IMR-90 (cell line): ENCODE measurements around the gene PPP1R27. TPM values are rescaled to one million over a fixed set of nuclear protein-coding genes. Genes with fewer than 3 reads are reported as not detected.

Source experiments
- ATAC-seq: fragments of 200-7000 bp; cut with Tn5 transposase; 2 replicates; pipeline ENCODE4 v1.9.1; 2020; ENCODE audit warnings: low read depth, mild to moderate bottlenecking, moderate library complexity
- BruUV-seq: library from RNA; stranded (reverse); fragments of 400-500 nt; replicated peaks from 2 replicates; lab custom pipeline; 2021; lab: Mats Ljungman, UMichigan
- CTCF ChIA-PET: fragments of 300-600 bp; formaldehyde crosslinking; extraction: SDS; loops from one replicate; lab custom pipeline; 2021; ENCODE audit warnings: antibody characterized with exemption; lab: Yijun Ruan, JAX
- POLR2A ChIA-PET: fragments of 300-600 bp; sonication (Branson Sonifier 250); formaldehyde crosslinking; loops from one replicate; lab custom pipeline; 2022; ENCODE audit warnings: antibody characterized with exemption; ENCODE audit not compliant: unreplicated experiment; lab: Charles Lee
- DNase-seq: peaks from one replicate; pipeline ENCODE4 v3.0.0; 2013
- H2AFZ ChIP-seq: replicated peaks from 2 replicates; pipeline ENCODE3; 2013; ENCODE audit warnings: low read length, mild to moderate bottlenecking; ENCODE audit not compliant: poor library complexity
- H2AK5ac ChIP-seq: 2 replicates; pipeline ENCODE4 v1.6.1; 2013; ENCODE audit warnings: low read depth, low read length, inconsistent platforms
- H2AK9ac ChIP-seq: replicated peaks from 2 replicates; pipeline ENCODE3; 2013; ENCODE audit warnings: mild to moderate bottlenecking, low read depth, low read length, moderate library complexity; ENCODE audit not compliant: poor library complexity
- H2BK120ac ChIP-seq: 2 replicates; pipeline ENCODE4 v1.6.1; 2013; ENCODE audit warnings: low read depth, low read length, inconsistent platforms
- H2BK15ac ChIP-seq: 3 replicates; pipeline ENCODE4 v1.6.1; 2013; ENCODE audit warnings: low read depth, low read length, inconsistent platforms
- H2BK20ac ChIP-seq: 2 replicates; pipeline ENCODE4 v1.6.1; 2013; ENCODE audit warnings: low read depth, mild to moderate bottlenecking, inconsistent platforms, low read length, moderate library complexity
- H2BK5ac ChIP-seq: 2 replicates; pipeline ENCODE4 v1.6.1; 2013; ENCODE audit warnings: mild to moderate bottlenecking, low read depth, low read length, inconsistent platforms; ENCODE audit not compliant: poor library complexity, severe bottlenecking
- H3K14ac ChIP-seq: replicated peaks from 2 replicates; pipeline ENCODE4 v1.6.1; 2013; ENCODE audit warnings: low read depth, low read length, inconsistent platforms
- H3K18ac ChIP-seq: 2 replicates; pipeline ENCODE4 v1.6.1; 2013; ENCODE audit warnings: low read depth, low read length, control low read depth
- H3K23ac ChIP-seq: 2 replicates; pipeline ENCODE4 v1.6.1; 2013; ENCODE audit warnings: low read depth, low read length, inconsistent platforms
- H3K27ac ChIP-seq: 2 replicates; pipeline ENCODE4 v1.5.1; 2013; ENCODE audit warnings: mild to moderate bottlenecking, control low read depth, low read length; ENCODE audit not compliant: insufficient read depth
- H3K27me3 ChIP-seq: 2 replicates; pipeline ENCODE4 v1.6.1; 2013; ENCODE audit warnings: low read length; ENCODE audit not compliant: control insufficient read depth, insufficient read depth
- H3K36me3 ChIP-seq: 2 replicates; pipeline ENCODE4 v1.6.1; 2013; ENCODE audit warnings: low read length, mixed read lengths; ENCODE audit not compliant: control insufficient read depth, insufficient read depth
- H3K4ac ChIP-seq: 2 replicates; pipeline ENCODE4 v1.6.1; 2013; ENCODE audit warnings: low read depth, low read length, inconsistent platforms
- H3K4me1 ChIP-seq: 2 replicates; pipeline ENCODE4 v1.6.1; 2013; ENCODE audit warnings: low read length, mixed read lengths; ENCODE audit not compliant: control insufficient read depth, insufficient read depth
- H3K4me2 ChIP-seq: 2 replicates; pipeline ENCODE4 v1.6.1; 2013; ENCODE audit warnings: low read depth, mild to moderate bottlenecking, control low read depth, low read length, moderate library complexity
- H3K4me3 ChIP-seq: 2 replicates; pipeline ENCODE4 v1.5.1; 2013; ENCODE audit warnings: low read depth, mild to moderate bottlenecking, control low read depth, low read length, moderate library complexity; ENCODE audit not compliant: insufficient read depth
- H3K56ac ChIP-seq: 2 replicates; pipeline ENCODE4 v1.6.1; 2013; ENCODE audit warnings: low read length, inconsistent platforms; ENCODE audit not compliant: insufficient read depth; ENCODE audit errors: extremely low read depth
- H3K79me1 ChIP-seq, 2 experiments: 2 replicates each; pipeline ENCODE4 v1.6.1; 2013; ENCODE audit warnings: low read length in 2 of 2, inconsistent platforms in 1 of 2, low read depth in 1 of 2
- H3K9ac ChIP-seq: 2 replicates; pipeline ENCODE4 v1.6.1; 2013; ENCODE audit warnings: low read depth, low read length, control low read depth
- H3K9me1 ChIP-seq: 2 replicates; pipeline ENCODE4 v1.6.1; 2013; ENCODE audit warnings: low read length, inconsistent platforms; ENCODE audit not compliant: insufficient read depth
- H3K9me3 ChIP-seq: 2 replicates; pipeline ENCODE4 v1.6.1; 2013; ENCODE audit warnings: low read length; ENCODE audit not compliant: control insufficient read depth, insufficient read depth
- H4K20me1 ChIP-seq: 2 replicates; pipeline ENCODE4 v1.6.1; 2013; ENCODE audit warnings: low read length, inconsistent platforms; ENCODE audit not compliant: insufficient read depth
- H4K5ac ChIP-seq: 2 replicates; pipeline ENCODE4 v1.6.1; 2013; ENCODE audit warnings: mild to moderate bottlenecking, low read depth, low read length, control low read depth
- H4K8ac ChIP-seq, 2 experiments: 2 replicates each; pipeline ENCODE4 v1.6.1; 2013; ENCODE audit warnings: low read depth in 2 of 2, low read length in 2 of 2, control low read depth in 1 of 2, inconsistent platforms in 1 of 2
- H4K91ac ChIP-seq: 2 replicates; pipeline ENCODE4 v1.6.1; 2013; ENCODE audit warnings: low read depth, low read length, inconsistent platforms; ENCODE audit not compliant: insufficient read depth
- BHLHE40 ChIP-seq: fragments of 150-350 bp; IDR thresholded peaks from 2 replicates; pipeline ENCODE4 v1.6.1; 2016; ENCODE audit warnings: mild to moderate bottlenecking, low read depth, low read length
- CEBPB ChIP-seq: IDR thresholded peaks from 2 replicates; pipeline ENCODE4 v1.6.1; 2012; ENCODE audit warnings: low read depth, low read length, improper control_type of control experiment
- CHD1 ChIP-seq: IDR thresholded peaks from 2 replicates; pipeline ENCODE4 v1.6.1; 2012; ENCODE audit warnings: low read depth, low read length, improper control_type of control experiment
- FOS ChIP-seq: fragments of 150-350 bp; IDR thresholded peaks from 2 replicates; pipeline ENCODE4 v1.6.1; 2016; ENCODE audit warnings: low read depth, low read length
- MAFK ChIP-seq: IDR thresholded peaks from 2 replicates; pipeline ENCODE4 v1.6.1; 2012; ENCODE audit warnings: low read depth, low read length, improper control_type of control experiment
- MAZ ChIP-seq: IDR thresholded peaks from 2 replicates; pipeline ENCODE4 v1.6.1; 2012; ENCODE audit warnings: low read depth, mild to moderate bottlenecking, low read length, improper control_type of control experiment, moderate library complexity, borderline replicate concordance
- MXI1 ChIP-seq: IDR thresholded peaks from 2 replicates; pipeline ENCODE4 v1.6.1; 2012; ENCODE audit warnings: low read depth, mild to moderate bottlenecking, low read length, moderate library complexity, borderline replicate concordance
- NFE2L2 ChIP-seq: fragments of 150-350 bp; IDR thresholded peaks from 2 replicates; pipeline ENCODE4 v1.6.1; 2016; ENCODE audit warnings: low read depth, mild to moderate bottlenecking, low read length
- POLR2A ChIP-seq: IDR thresholded peaks from 2 replicates; pipeline ENCODE4 v1.6.1; 2012; ENCODE audit warnings: mild to moderate bottlenecking, low read depth, low read length
- RAD21 ChIP-seq: IDR thresholded peaks from 2 replicates; pipeline ENCODE4 v1.6.1; 2012; ENCODE audit warnings: low read length, improper control_type of control experiment
- RCOR1 ChIP-seq: IDR thresholded peaks from 2 replicates; pipeline ENCODE4 v1.6.1; 2012; ENCODE audit warnings: mild to moderate bottlenecking, low read length, improper control_type of control experiment; ENCODE audit not compliant: insufficient replicate concordance
- RFX5 ChIP-seq: IDR thresholded peaks from 2 replicates; pipeline ENCODE4 v1.8.0; 2012; ENCODE audit warnings: low read depth, mild to moderate bottlenecking, low read length, moderate library complexity
- SMC3 ChIP-seq: fragments of 150-350 bp; IDR thresholded peaks from 2 replicates; pipeline ENCODE4 v1.6.1; 2016; ENCODE audit warnings: low read depth, mild to moderate bottlenecking, antibody characterized with exemption, low read length, moderate library complexity
- WGBS, 2 experiments: methylation state at CpG; one replicate each; pipeline versions ENCODE4 v1.1.5 to v1.1.7; 2013; ENCODE audit warnings: missing lambda C conversion rate in 2 of 2; ENCODE audit not compliant: insufficient read length in 1 of 2; ENCODE audit errors: extremely low coverage in 2 of 2; 5-methylcytosine and 5-hydroxymethylcytosine counted together
- dilution Hi-C: fragments of 300-500 bp; cut with HindIII; formaldehyde crosslinking; loops from one replicate; pipeline ENCODE4 v1.14.3; 2018; ENCODE audit warnings: low sequenced_read_pairs; ENCODE audit not compliant: unreplicated experiment
- in situ Hi-C: fragments of 300-500 bp; cut with MboI; formaldehyde crosslinking; loops from 3 replicates; pipeline ENCODE4 v1.14.3; 2019; ENCODE audit warnings: low sequenced_read_pairs, inconsistent platforms, mixed read lengths
- intact Hi-C: fragments of 100-400 bp; cut with micrococcal nuclease; formaldehyde crosslinking; loops from 2 replicates; pipeline ENCODE4 v1.10.0; 2022
- polyA plus RNA-seq, 3 experiments: library from polyadenylated mRNA; depleted of rRNA; stranded (reverse); fragments of >200 nt; gene quantifications; 2 replicates each; pipeline ENCODE4 v1.2.3, GENCODE V29; 2012; ENCODE audit warnings: low replicate concordance in 1 of 3
- total RNA-seq: library from RNA; depleted of rRNA; stranded (reverse); fragments of >200 nt; gene quantifications from 2 replicates; pipeline ENCODE4 v1.2.3, GENCODE V29; 2012
- TF ChIP-seq, protein P1 (sequence below): fragments of 150-350 bp; IDR thresholded peaks from 2 replicates; pipeline ENCODE4 v1.6.1; 2017; ENCODE audit warnings: mild to moderate bottlenecking, antibody characterized with exemption, low read length, low read depth
- TF ChIP-seq, protein P2 (sequence below): conservative IDR thresholded peaks from 2 replicates; pipeline ENCODE4 v1.5.1; 2012; ENCODE audit warnings: mild to moderate bottlenecking, low read depth, low read length, improper control_type of control experiment

The PPP1R27 gene
- total and polyA plus RNA-seq, 2 of the 4 experiments (the other 2 are of a cell fraction), result 0.21 TPM; not detected in 1

DNA sequence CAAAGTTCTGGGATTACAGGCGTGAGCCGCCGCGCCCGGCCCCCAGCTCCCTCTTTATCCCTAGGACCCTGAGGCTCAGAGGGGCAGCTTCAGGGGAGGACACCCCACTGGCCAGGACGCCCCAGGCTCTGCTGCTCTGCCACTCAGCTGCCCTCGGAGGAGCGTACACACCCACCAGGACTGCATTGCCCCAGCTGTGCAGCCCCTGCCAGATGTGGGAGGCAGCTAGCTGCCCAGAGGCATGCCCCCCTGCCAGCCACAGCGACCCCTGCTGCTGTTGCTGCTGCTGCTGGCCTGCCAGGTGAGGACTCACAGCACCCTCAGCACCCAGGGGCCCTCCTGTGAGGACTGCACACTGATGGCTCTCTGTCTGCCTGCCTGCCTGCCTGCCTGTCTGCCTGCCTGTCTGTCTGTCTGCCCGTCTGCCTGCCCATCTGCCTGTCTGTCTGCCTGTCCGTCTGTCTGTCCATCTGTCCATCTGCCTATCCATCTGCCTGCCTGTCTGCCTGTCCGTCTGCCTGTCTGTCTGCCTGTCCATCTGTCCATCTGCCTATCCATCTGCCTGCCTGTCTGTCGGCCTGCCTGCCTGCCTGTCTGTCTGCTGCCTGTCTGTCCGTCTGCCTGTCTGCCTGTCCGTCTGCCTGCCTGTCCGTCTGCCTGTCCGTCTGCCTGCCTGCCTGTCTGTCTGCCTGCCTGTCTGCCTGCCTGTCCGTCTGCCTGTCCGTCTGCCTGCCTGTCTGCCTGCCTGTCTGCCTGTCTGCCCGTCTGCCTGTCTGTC is 25.9 kb downstream of the PPP1R27 start:
- ChIA-PET CTCF (interaction anchor here (0.7 kb wide), 1 partner anchor 211 kb away, joined by 3 read pairs; no protein-coding TSS in a partner anchor), POLR2A (no interaction called here)
- no peak overlapping the region for H2BK5ac ChIP-seq
- peaks cover 59% of the 10 kb centered on the region for H3K27me3 ChIP-seq
- H3K9me3 ChIP-seq, result peaks cover 3% of the 10 kb centered on the region; the same call in 1 of the 2 replicates
- no peak overlapping the region for H2AK5ac ChIP-seq
- no peaks in the 10 kb centered on the region for H3K36me3 ChIP-seq
- H3K14ac ChIP-seq, result no peak overlapping the region
- H3K23ac ChIP-seq, result no peak overlapping the region
- H2AFZ ChIP-seq, result no peak overlapping the region
- H3K27ac ChIP-seq, result no peak overlapping the region
- no TSS peak for BruUV-seq
- WGBS, 2 experiments, result 75% methylated on average over 8 of the region's 20 CpGs; no CpG with 5 or more reads in 1 of the 2 experiments
- H3K56ac ChIP-seq, result no peak overlapping the region
- no peak overlapping the region for H2BK20ac ChIP-seq
- H4K5ac ChIP-seq, result no peak overlapping the region
- no peak overlapping the region for H4K8ac ChIP-seq
- no peak for ATAC-seq
- intact Hi-C loops, result no loop called here
- H4K20me1 ChIP-seq, result no peaks in the 10 kb centered on the region
- no peaks in the 10 kb centered on the region for H3K79me1 ChIP-seq
- in situ Hi-C loops, result no loop called here
- H2BK120ac ChIP-seq, result no peak overlapping the region
- dilution Hi-C loops, result no loop called here
- no peak overlapping the region for H3K4ac ChIP-seq
- no peak for DNase-seq
- H3K18ac ChIP-seq, result no peak overlapping the region
- H2BK15ac ChIP-seq, result no peak overlapping the region
- H3K4me2 ChIP-seq, result no peak overlapping the region
- H2AK9ac ChIP-seq, result no peak overlapping the region
- H4K91ac ChIP-seq, result no peak overlapping the region
- H3K4me3 ChIP-seq, result no peak overlapping the region
- H3K9ac ChIP-seq, result no peak overlapping the region
- no peaks in the 10 kb centered on the region for H3K4me1 ChIP-seq
- no peaks in the 10 kb centered on the region for H3K9me1 ChIP-seq
- TF ChIP-seq MAFK (no peak), CHD1 (no peak), NFE2L2 (no peak), CEBPB (no peak), FOS (no peak), BHLHE40 (no peak), RAD21 (no peak), POLR2A (no peak), MXI1 (no peak), SMC3 (no peak), RCOR1 (no peak), RFX5 (no peak), MAZ (no peak)
- TF ChIP-seq, protein P1, sequence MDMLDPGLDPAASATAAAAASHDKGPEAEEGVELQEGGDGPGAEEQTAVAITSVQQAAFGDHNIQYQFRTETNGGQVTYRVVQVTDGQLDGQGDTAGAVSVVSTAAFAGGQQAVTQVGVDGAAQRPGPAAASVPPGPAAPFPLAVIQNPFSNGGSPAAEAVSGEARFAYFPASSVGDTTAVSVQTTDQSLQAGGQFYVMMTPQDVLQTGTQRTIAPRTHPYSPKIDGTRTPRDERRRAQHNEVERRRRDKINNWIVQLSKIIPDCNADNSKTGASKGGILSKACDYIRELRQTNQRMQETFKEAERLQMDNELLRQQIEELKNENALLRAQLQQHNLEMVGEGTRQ, result no peak
- TF ChIP-seq, protein P2, sequence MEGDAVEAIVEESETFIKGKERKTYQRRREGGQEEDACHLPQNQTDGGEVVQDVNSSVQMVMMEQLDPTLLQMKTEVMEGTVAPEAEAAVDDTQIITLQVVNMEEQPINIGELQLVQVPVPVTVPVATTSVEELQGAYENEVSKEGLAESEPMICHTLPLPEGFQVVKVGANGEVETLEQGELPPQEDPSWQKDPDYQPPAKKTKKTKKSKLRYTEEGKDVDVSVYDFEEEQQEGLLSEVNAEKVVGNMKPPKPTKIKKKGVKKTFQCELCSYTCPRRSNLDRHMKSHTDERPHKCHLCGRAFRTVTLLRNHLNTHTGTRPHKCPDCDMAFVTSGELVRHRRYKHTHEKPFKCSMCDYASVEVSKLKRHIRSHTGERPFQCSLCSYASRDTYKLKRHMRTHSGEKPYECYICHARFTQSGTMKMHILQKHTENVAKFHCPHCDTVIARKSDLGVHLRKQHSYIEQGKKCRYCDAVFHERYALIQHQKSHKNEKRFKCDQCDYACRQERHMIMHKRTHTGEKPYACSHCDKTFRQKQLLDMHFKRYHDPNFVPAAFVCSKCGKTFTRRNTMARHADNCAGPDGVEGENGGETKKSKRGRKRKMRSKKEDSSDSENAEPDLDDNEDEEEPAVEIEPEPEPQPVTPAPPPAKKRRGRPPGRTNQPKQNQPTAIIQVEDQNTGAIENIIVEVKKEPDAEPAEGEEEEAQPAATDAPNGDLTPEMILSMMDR, result no peak; the same call in 1 of the 2 replicates
